Activated T-helper 1 cell treated with Interleukin-2 at 50 U/mL for 16 hours (primary cell): ENCODE measurements around the gene TRIM2.

ENCODE experiments used
- DNase-seq: peaks from one replicate; pipeline ENCODE4 v3.0.0-alpha.2; 2020; ENCODE audit warnings: low read depth

The TRIM2 gene

GRCh38 chr4:153249199-153250041 lies 45.2 kb downstream of the TRIM2 start:
- peak; percentile 76 for DNase-seq

GRCh38 chr4:153252122-153252521 lies 47.9 kb downstream of the TRIM2 start:
- DNase-seq = no peak

GRCh38 chr4:153255233-153255632 lies 51.0 kb downstream of the TRIM2 start:
- no peak for DNase-seq

- DNase-seq = no peak
Observed at GRCh38 chr4:153257151-153257620, 52.9 kb downstream of the TRIM2 start.

GRCh38 chr4:153257991-153258390 lies 53.7 kb downstream of the TRIM2 start:
- no peak for DNase-seq

- DNase-seq = no peak
Observed at GRCh38 chr4:153258750-153259149, 54.5 kb downstream of the TRIM2 start.

GRCh38 chr4:153259661-153260060 lies 55.4 kb downstream of the TRIM2 start:
- no peak for DNase-seq

GRCh38 chr4:153260132-153260531 lies 55.9 kb downstream of the TRIM2 start:
- no peak for DNase-seq

GRCh38 chr4:153260553-153261300 lies 56.5 kb downstream of the TRIM2 start:
- DNase-seq = no peak

- no peak for DNase-seq
Observed at GRCh38 chr4:153261461-153261860, 57.2 kb downstream of the TRIM2 start.

- DNase-seq = no peak
Observed at GRCh38 chr4:153261914-153262313, 57.7 kb downstream of the TRIM2 start.

- DNase-seq = no peak
Observed at GRCh38 chr4:153265306-153266047, 61.2 kb downstream of the TRIM2 start.

- DNase-seq = no peak
Observed at GRCh38 chr4:153266988-153267387, 62.7 kb downstream of the TRIM2 start.

GRCh38 chr4:153267890-153268289 lies 63.6 kb downstream of the TRIM2 start:
- DNase-seq = no peak

- DNase-seq = no peak
Observed at GRCh38 chr4:153268295-153268694, 64.1 kb downstream of the TRIM2 start.

- no peak for DNase-seq
Observed at GRCh38 chr4:153269218-153269990, 65.2 kb downstream of the TRIM2 start.

GRCh38 chr4:153270361-153270760 lies 66.1 kb downstream of the TRIM2 start:
- no peak for DNase-seq

- no peak for DNase-seq
Observed at GRCh38 chr4:153271820-153272219, 67.6 kb downstream of the TRIM2 start.

GRCh38 chr4:153273751-153274150 lies 69.5 kb downstream of the TRIM2 start:
- no peak for DNase-seq

- no peak for DNase-seq
Observed at GRCh38 chr4:153274967-153275366, 70.7 kb downstream of the TRIM2 start.

- DNase-seq = no peak
Observed at GRCh38 chr4:153275380-153276276, 71.4 kb downstream of the TRIM2 start.
